ENCODE results near the gene TLE3. TPM values are rescaled to one million over a fixed set of nuclear protein-coding genes. Genes with fewer than 3 reads are reported as not detected.

The TLE3 gene
- polyA plus RNA-seq, 3 donors: 12.8 to 117 (median 23.6) TPM

- Histone ChIP-seq H3K4me1 (ENCODE audit: control insufficient read depth in 1 of 2, insufficient read depth in 2 of 2, low read length in 2 of 2) (peaks cover 56 to 71% of the 10 kb centered on the region in 2 donors), H3K36me3 (replicated peaks in 1 of 2; ENCODE audit: control insufficient read depth in 1 of 2, insufficient read depth in 2 of 2, low read length in 2 of 2) (peaks cover 0 to 2% of the 10 kb centered on the region in 2 donors), H3K4me3 (replicated peaks in 1 of 3; ENCODE audit: low read depth in 2 of 3, low read length in 3 of 3) (peak overlapping the region; percentile 60 to 99 (median 79)), H3K27me3 (ENCODE audit: control insufficient read depth in 2 of 2, insufficient read depth in 2 of 2, low read length in 2 of 2) (peaks cover 18 to 36% of the 10 kb centered on the region in 2 donors), H3K9me3 (replicated peaks in 1 of 2; ENCODE audit: control insufficient read depth in 1 of 2, insufficient read depth in 1 of 2, low read length in 2 of 2) (no peaks in the 10 kb centered on the region), H2AFZ (ENCODE audit: insufficient read depth, low read depth, low read length, poor library complexity, severe bottlenecking) (peak overlapping the region; percentile 74), H3K9ac (ENCODE audit: insufficient read depth, low read length, poor library complexity, severe bottlenecking) (peak overlapping the region; percentile 68), H3K4me2 (replicated peaks; ENCODE audit: extremely low read depth, low read length, poor library complexity, severe bottlenecking) (peak overlapping the region; percentile 98), H3K27ac (ENCODE audit: low read depth in 1 of 2, low read length in 2 of 2) (peak overlapping the region; percentile 73 to 85), H4K20me1 (ENCODE audit: insufficient read depth, low read length) (peaks cover 41% of the 10 kb centered on the region), H3K79me2 (ENCODE audit: insufficient read depth, low read length) (peaks cover 34% of the 10 kb centered on the region)
- Mint-ChIP-seq H3K9me3 (peaks cover 0 to 9% (median 0%) of the 10 kb centered on the region in 7 donors), H3K4me3 (peak overlapping the region; percentile 84 to 97), H3K4me1 (peaks cover 45% of the 10 kb centered on the region), H3K36me3 (peaks cover 17 to 24% of the 10 kb centered on the region in 2 donors), H3K27me3 (ENCODE audit: low read depth in 3 of 3) (peaks cover 31 to 48% (median 42%) of the 10 kb centered on the region in 3 donors), H3K27ac (peak overlapping the region; percentile 73 to 99 (median 96))
- WGBS (ENCODE audit: insufficient coverage): under 1% methylated on average over 57 of the region's 60 CpGs
- TF ChIP-seq CTCF (IDR thresholded peaks at IDR 0.05): no peak
- peak; percentile 11 to 37 (median 12) for DNase-seq
- intact Hi-C loops (cut with micrococcal nuclease): loop anchor here (1.0 to 10.0 kb wide), 7 partner anchors 14 to 624 kb away; no protein-coding TSS in a partner anchor
Observed at GRCh38 chr15:70098461-70099166, 897 bp upstream of the TLE3 start.

- Histone ChIP-seq H3K4me1 (ENCODE audit: control insufficient read depth in 1 of 2, insufficient read depth in 2 of 2, low read length in 2 of 2) (peaks cover 60 to 75% of the 10 kb centered on the region in 2 donors), H2AFZ (ENCODE audit: insufficient read depth, low read depth, low read length, poor library complexity, severe bottlenecking) (peak overlapping the region; percentile 74)
Observed at GRCh38 chr15:70098153-70098460, 390 bp upstream of the TLE3 start.

More at GRCh38 chr15:70098153-70098460, 390 bp upstream of the TLE3 start:
- Mint-ChIP-seq H3K4me1 (peaks cover 49% of the 10 kb centered on the region), H3K36me3 (peaks cover 22 to 28% of the 10 kb centered on the region in 2 donors), H3K27ac (peak overlapping the region; percentile 73 to 99 (median 96)), H3K27me3 (ENCODE audit: low read depth in 3 of 3) (peaks cover 26 to 46% (median 37%) of the 10 kb centered on the region in 3 donors), H3K4me3 (peak overlapping the region; percentile 84 to 97), H3K9me3 (peaks cover 0 to 9% (median 0%) of the 10 kb centered on the region in 7 donors)
- Histone ChIP-seq H3K4me2 (replicated peaks; ENCODE audit: extremely low read depth, low read length, poor library complexity, severe bottlenecking) (peak overlapping the region; percentile 98), H3K4me3 (replicated peaks in 1 of 3; ENCODE audit: low read depth in 2 of 3, low read length in 3 of 3) (peak overlapping the region; percentile 60 to 99 (median 79)), H4K20me1 (ENCODE audit: insufficient read depth, low read length) (peaks cover 46% of the 10 kb centered on the region), H3K79me2 (ENCODE audit: insufficient read depth, low read length) (peaks cover 38% of the 10 kb centered on the region), H3K27me3 (ENCODE audit: control insufficient read depth in 2 of 2, insufficient read depth in 2 of 2, low read length in 2 of 2) (peaks cover 18 to 33% of the 10 kb centered on the region in 2 donors), H3K36me3 (replicated peaks in 1 of 2; ENCODE audit: control insufficient read depth in 1 of 2, insufficient read depth in 2 of 2, low read length in 2 of 2) (peaks cover 2 to 7% of the 10 kb centered on the region in 2 donors), H3K27ac (ENCODE audit: low read depth in 1 of 2, low read length in 2 of 2) (peak overlapping the region; percentile 78 to 85), H3K9me3 (replicated peaks in 1 of 2; ENCODE audit: control insufficient read depth in 1 of 2, insufficient read depth in 1 of 2, low read length in 2 of 2) (no peaks in the 10 kb centered on the region), H3K9ac (ENCODE audit: insufficient read depth, low read length, poor library complexity, severe bottlenecking) (peak overlapping the region; percentile 68)
- WGBS (ENCODE audit: insufficient coverage): 0% methylated on average over 4 of the region's 7 CpGs
- intact Hi-C loops (cut with micrococcal nuclease): loop anchor here (1.0 to 10.0 kb wide), 6 partner anchors 15 to 623 kb away; no protein-coding TSS in a partner anchor
- DNase-seq: no peak
- no peak for TF ChIP-seq CTCF (IDR thresholded peaks at IDR 0.05)
